ENCODE data around the gene IL11. TPM values are rescaled to one million over a fixed set of nuclear protein-coding genes. Genes with fewer than 3 reads are reported as not detected.

Gene IL11
- total RNA-seq, 1 experiment from 2014 or later: 0.97 TPM

DNA sequence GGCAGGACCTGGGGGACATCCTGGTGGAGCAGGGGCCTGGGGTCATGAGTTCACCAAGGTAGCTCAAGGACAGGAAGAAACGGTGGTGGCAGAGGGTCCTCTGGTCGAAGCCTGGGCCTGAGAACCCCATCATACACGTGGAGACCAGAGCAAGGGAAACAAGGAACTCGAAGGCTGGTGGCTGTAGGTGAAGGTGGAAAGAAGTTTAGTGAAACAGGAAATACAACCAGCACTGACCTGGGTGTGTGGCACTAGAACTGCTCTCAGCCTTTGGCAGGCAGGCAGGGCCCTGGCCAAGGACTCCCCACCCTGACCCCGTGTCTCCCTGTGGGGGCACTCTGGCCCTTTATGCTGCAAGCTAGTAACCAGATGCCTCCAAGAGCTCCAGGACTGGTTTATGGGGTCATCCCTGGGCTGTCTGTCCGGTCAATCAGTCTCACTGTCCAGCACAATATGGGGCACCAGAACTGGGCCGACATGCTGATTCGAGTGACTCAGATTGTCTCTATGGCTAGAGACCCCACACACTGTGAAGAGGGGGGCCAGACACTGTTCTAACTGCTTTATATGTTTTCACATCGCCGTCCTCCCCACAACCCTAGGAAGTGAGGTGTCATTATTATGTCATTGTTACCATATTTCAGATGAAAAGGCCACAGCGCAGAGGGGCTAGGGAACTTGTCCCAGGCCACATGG, 19.5 kb downstream of the IL11 start:
- DNase-seq: no peak
- H3K4me3 Mint-ChIP-seq (ENCODE audit: low read depth, unreplicated experiment): no peak overlapping the region
- peaks cover 35% of the 10 kb centered on the region for H3K4me1 Mint-ChIP-seq (ENCODE audit: low read depth, unreplicated experiment)
- H3K27ac Mint-ChIP-seq (ENCODE audit: unreplicated experiment): no peak overlapping the region
- TF ChIP-seq, protein P1, sequence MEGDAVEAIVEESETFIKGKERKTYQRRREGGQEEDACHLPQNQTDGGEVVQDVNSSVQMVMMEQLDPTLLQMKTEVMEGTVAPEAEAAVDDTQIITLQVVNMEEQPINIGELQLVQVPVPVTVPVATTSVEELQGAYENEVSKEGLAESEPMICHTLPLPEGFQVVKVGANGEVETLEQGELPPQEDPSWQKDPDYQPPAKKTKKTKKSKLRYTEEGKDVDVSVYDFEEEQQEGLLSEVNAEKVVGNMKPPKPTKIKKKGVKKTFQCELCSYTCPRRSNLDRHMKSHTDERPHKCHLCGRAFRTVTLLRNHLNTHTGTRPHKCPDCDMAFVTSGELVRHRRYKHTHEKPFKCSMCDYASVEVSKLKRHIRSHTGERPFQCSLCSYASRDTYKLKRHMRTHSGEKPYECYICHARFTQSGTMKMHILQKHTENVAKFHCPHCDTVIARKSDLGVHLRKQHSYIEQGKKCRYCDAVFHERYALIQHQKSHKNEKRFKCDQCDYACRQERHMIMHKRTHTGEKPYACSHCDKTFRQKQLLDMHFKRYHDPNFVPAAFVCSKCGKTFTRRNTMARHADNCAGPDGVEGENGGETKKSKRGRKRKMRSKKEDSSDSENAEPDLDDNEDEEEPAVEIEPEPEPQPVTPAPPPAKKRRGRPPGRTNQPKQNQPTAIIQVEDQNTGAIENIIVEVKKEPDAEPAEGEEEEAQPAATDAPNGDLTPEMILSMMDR (IDR thresholded peaks at IDR 0.05; ENCODE audit: unreplicated experiment): no peak
- H3K36me3 Mint-ChIP-seq (ENCODE audit: insufficient read depth, unreplicated experiment): peaks cover 33% of the 10 kb centered on the region
- no TSS peak for BruUV-seq (replicated peaks)
- H3K9me3 Mint-ChIP-seq (ENCODE audit: low read depth, unreplicated experiment): no peaks in the 10 kb centered on the region
- CTCF ChIA-PET: interaction anchor here (1.5 to 3.1 kb wide), 2 partner anchors 12 to 22 kb away, joined by 3 to 13 read pairs; partner anchors contain the start of gene KMT5C
- H3K27me3 Mint-ChIP-seq (ENCODE audit: unreplicated experiment): peaks cover 49% of the 10 kb centered on the region
- intact Hi-C loops (cut with micrococcal nuclease; ENCODE audit: unreplicated experiment): no loop called here

DNA sequence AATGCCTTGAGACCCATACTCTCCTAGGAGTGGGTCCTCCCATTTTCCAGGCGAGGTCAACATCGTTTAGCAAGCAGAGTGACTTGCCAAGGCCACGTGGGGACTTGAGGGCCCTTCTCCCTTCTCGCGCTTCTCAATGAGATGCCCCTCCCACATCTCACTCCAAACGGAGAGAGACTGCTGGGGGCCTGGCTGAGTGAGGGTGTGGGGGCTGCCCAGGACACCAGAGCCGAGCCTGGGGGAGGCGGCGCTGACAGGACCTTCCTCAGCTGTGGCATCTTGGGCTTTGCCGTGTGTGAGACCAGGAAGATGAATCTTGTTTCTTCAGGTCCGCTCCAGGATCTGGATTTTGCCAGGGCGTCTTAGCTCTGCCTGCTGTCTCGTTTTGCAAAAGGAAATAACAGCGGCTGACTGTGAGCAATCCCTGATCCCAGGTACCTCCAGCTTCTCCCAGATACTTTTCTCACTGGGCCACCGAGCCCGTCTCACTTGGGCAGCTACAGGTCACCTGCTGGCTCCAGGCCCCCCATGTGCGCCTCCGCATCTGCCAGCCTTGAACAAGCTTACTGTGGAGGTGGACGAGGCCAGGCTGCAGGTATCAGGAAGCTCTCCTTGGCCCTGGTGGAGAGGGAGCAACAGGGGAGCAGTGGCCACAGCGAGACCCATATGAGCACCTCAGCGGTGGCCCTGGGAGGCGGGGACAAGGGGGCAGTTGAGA, 21.8 kb downstream of the IL11 start:
- no TSS peak for BruUV-seq (replicated peaks)
- Mint-ChIP-seq H3K4me3 (ENCODE audit: low read depth, unreplicated experiment) (no peak overlapping the region), H3K36me3 (ENCODE audit: insufficient read depth, unreplicated experiment) (peaks cover 28% of the 10 kb centered on the region), H3K9me3 (ENCODE audit: low read depth, unreplicated experiment) (no peaks in the 10 kb centered on the region), H3K27ac (ENCODE audit: unreplicated experiment) (no peak overlapping the region), H3K27me3 (ENCODE audit: unreplicated experiment) (peaks cover 28% of the 10 kb centered on the region), H3K4me1 (ENCODE audit: low read depth, unreplicated experiment) (peaks cover 45% of the 10 kb centered on the region)
- intact Hi-C loops (cut with micrococcal nuclease; ENCODE audit: unreplicated experiment): no loop called here
- no peak for DNase-seq
- TF ChIP-seq, protein P1 (IDR thresholded peaks at IDR 0.05; ENCODE audit: unreplicated experiment): no peak
- CTCF ChIA-PET: interaction anchor here (1.3 kb wide), 1 partner anchor 9 kb away, joined by 3 read pairs; no protein-coding TSS in a partner anchor

DNA sequence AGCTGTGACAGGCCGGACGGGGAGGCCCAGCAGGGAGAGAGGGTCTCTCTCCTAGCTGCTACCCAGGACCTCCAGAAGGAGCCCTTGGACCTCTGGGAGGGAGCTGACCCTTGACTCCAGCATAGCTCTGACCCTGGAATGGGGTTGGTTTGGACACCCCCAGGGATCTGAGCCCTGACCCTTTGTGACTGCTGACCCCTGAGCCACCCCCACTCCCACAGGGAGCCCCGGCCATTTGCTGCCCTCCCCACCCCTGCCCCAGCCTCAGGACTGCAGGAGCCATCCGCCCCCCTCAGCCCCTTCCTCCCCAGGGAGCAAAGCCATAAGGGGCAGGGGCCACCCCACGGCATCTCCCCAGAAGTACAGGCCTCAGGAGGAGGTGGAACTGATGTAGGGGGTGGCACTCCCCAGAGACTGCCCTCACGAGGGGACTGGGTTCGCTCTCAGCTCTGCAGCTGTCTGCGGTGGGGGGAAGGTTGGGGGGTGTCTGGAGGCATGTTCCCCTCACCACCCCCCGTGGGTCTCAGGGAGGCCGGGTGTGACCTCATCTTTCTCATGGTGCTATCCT, 22.7 kb downstream of the IL11 start:
- peaks cover 19% of the 10 kb centered on the region for H3K27me3 Mint-ChIP-seq (ENCODE audit: unreplicated experiment)
- no peak overlapping the region for H3K27ac Mint-ChIP-seq (ENCODE audit: unreplicated experiment)
- H3K36me3 Mint-ChIP-seq (ENCODE audit: insufficient read depth, unreplicated experiment): peaks cover 25% of the 10 kb centered on the region
- no peak overlapping the region for H3K4me3 Mint-ChIP-seq (ENCODE audit: low read depth, unreplicated experiment)
- no peak for DNase-seq
- peaks cover 36% of the 10 kb centered on the region for H3K4me1 Mint-ChIP-seq (ENCODE audit: low read depth, unreplicated experiment)
- TF ChIP-seq, protein P1 (IDR thresholded peaks at IDR 0.05; ENCODE audit: unreplicated experiment): no peak
- no peaks in the 10 kb centered on the region for H3K9me3 Mint-ChIP-seq (ENCODE audit: low read depth, unreplicated experiment)
- intact Hi-C loops (cut with micrococcal nuclease; ENCODE audit: unreplicated experiment): no loop called here
- CTCF ChIA-PET: no interaction called here
- no TSS peak for BruUV-seq (replicated peaks)

DNA sequence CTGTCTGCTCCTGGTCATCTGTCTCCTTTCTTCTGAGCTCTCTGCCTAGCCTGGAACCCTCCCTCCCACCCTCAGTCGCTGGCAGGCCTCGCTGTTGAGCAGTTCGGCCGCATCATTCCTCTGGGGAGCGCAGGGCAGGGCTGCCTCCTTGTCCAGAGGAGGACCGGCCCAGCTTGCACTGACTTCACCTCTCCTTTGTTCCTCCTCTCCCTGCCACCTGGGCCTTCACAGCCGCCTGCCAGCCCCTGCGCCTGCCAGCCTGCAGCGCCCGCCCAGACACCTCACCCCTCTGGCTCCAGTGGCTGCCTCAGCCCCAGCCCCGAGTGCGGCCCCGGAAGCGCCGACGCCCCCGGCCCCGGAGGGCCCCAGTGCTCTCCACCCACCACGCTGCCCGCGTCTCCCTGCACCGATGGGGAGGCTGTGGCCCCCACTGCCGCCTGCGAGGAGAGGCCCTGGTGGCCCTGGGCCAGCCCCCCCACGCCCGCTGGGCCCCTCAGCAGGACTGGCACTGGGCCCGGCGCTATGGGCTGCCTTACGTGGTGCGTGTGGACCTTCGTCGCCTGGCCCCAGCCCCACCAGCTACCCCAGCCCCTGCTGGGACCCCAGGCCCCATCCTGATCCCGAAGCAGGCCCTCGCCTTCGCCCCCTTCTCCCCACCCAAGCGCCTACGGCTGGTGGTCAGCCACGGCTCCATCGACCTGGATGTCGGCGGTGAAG, 23.4 kb downstream of the IL11 start:
- Mint-ChIP-seq H3K4me1 (ENCODE audit: low read depth, unreplicated experiment) (peaks cover 30% of the 10 kb centered on the region), H3K9me3 (ENCODE audit: low read depth, unreplicated experiment) (no peaks in the 10 kb centered on the region), H3K27ac (ENCODE audit: unreplicated experiment) (no peak overlapping the region), H3K27me3 (ENCODE audit: unreplicated experiment) (peaks cover 12% of the 10 kb centered on the region), H3K4me3 (ENCODE audit: low read depth, unreplicated experiment) (no peak overlapping the region), H3K36me3 (ENCODE audit: insufficient read depth, unreplicated experiment) (peaks cover 30% of the 10 kb centered on the region)
- TF ChIP-seq, protein P1 (IDR thresholded peaks at IDR 0.05; ENCODE audit: unreplicated experiment): no peak
- no TSS peak for BruUV-seq (replicated peaks)
- intact Hi-C loops (cut with micrococcal nuclease; ENCODE audit: unreplicated experiment): no loop called here
- no peak for DNase-seq
- CTCF ChIA-PET: interaction anchor here (0.7 kb wide), 1 partner anchor 73 kb away, joined by 4 read pairs; no protein-coding TSS in a partner anchor

Data from Calu3 (cell line).